GOT3 (cell line): ENCODE measurements around the gene TSPAN9.

ENCODE experiments used
- DNase-seq: peaks from one replicate; lab custom pipeline; 2025; ENCODE audit warnings: mixed read lengths; lab: John Stamatoyannopoulos, UW

The TSPAN9 gene

GRCh38 chr12:3187846-3188770, 110.9 kb downstream of the TSPAN9 start:
- no peak for DNase-seq

DNA sequence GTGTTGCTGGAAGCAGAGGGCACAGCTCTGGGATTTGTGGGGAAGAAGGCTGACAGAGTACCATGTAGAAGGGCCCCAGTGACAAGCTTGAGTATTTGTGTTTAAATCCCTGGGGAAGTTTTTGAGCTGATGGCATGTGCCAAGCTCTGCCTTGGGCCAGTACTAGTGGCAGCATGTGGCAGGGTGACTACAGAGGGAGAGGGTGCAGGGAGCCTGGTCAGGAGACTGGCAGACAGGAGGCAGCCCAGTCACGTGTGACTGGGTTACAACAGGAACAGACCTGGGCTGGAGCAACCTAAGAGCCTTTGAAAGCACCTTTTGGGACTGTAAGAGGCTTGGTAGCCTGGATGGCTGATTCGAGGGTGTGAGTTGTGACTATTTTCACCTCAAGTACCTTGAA, 112.1 kb downstream of the TSPAN9 start:
- DNase-seq, result no peak

GRCh38 chr12:3190101-3190500, 112.9 kb downstream of the TSPAN9 start:
- no peak for DNase-seq

DNA sequence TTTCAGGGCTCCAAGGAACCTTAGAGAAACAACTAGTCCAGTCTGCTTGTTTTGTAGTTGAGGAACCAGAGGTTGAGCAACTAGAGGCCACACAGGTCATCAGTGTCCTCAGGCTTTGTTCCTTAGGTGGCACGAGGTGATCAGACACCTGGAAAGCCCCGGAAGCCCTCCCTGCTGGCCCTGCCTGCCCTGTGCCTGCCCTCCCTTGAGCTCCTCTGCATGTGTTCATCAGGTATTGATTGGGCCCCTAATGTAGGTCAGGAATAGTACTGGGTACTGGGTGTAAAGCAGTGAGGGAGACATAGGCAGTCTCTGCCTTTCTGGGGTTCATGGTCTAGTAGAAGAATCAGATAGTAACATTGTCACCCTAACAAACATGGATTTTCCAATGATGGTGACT, 114.3 kb downstream of the TSPAN9 start:
- DNase-seq, result no peak

DNA sequence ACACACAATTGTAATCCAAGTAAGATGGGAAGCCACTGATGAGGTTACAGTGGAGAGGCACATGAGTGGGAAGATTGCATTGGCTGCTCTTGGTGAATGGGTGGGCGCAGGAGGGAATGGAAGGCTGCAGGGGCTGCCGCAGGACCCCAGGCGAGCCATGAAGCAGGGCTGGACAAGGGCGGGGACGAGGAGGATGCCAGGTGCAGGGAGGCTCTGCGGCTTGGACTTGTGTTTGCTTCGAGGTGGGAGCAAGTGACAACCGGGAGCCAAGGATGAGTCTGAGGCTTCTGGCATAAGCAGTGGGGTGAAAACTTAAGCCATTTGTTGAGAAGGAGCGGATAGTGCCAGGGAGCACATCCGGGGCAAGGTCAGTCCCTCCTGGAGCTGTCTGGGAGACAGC, 115.0 kb downstream of the TSPAN9 start:
- no peak for DNase-seq

GRCh38 chr12:3193131-3193530, 116.0 kb downstream of the TSPAN9 start:
- no peak for DNase-seq

DNA sequence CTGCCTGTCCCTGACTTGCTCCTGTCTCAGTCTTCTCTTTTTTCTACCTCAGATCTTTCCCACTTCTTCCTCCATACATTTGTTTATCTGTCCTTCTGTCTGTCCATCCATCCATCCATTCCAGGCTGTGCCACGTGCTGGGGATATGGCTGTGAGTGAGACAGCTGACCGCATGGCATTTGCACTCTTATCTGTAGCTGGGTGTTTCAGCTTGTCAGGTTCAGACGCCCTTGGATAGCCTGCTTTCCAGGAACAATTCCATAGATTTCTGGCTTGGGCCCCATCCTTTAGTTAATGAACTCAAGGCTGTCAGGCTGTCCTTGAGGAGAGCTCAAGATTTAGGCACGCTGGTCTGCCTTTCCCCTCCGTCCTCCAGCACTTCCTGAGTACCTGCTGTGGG, 116.6 kb downstream of the TSPAN9 start:
- no peak for DNase-seq

GRCh38 chr12:3195337-3195736, 118.2 kb downstream of the TSPAN9 start:
- DNase-seq, result no peak

- no peak for DNase-seq
Observed at GRCh38 chr12:3195859-3196483, 118.8 kb downstream of the TSPAN9 start.

DNA sequence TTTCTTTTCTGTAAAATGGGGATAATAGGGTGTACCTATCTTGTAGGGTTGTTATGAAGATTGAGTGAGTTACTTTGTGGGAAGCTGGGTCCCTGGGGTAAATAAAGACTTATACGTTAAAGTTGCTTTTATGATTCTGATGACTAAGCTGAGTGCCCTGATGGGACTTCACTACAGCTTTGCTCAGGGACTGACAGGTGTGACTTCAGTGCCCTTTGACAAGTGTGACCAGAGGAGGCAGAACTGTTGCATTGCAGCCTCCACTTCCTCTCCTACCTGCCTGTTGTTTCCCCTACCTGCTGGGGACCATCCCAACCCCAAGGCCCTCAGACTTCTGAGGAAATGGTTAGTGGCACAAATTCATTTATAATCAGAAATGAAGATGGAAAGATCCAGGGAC, 119.3 kb downstream of the TSPAN9 start:
- DNase-seq, result no peak

DNA sequence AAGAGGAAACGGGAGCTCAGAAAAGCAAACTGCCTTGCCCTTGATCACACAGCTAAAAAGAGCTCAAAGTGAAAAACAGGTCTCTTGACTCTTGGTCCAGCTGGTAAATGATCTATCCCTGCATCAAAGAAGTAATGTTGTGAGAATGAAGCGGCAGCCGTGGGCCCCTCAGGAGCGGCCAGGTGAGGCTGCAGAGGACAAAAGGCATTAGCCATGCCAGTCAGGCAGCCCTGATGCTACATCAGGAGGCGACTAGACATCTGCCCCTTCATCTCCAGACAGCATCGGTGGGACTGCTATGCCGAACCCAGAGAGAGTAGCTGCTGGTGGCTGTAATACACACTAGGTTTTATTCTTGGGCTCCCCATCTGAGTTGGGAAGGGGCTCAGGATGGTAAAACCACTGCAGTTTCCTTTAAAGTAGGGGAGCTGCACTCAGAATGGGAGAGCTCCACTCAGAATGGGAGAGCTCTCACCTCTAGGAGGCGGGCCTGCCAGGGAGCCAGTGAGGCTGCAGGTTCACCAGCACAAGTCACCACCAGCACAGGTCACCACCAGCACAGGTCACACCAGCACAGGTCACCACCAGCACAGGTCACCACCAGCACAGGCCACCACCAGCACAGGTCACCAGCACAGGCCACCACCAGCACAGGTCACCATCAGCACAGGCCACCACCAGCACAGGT, 120.1 kb downstream of the TSPAN9 start:
- no peak for DNase-seq

- DNase-seq, result no peak
Observed at GRCh38 chr12:3199551-3200031, 122.4 kb downstream of the TSPAN9 start.

DNA sequence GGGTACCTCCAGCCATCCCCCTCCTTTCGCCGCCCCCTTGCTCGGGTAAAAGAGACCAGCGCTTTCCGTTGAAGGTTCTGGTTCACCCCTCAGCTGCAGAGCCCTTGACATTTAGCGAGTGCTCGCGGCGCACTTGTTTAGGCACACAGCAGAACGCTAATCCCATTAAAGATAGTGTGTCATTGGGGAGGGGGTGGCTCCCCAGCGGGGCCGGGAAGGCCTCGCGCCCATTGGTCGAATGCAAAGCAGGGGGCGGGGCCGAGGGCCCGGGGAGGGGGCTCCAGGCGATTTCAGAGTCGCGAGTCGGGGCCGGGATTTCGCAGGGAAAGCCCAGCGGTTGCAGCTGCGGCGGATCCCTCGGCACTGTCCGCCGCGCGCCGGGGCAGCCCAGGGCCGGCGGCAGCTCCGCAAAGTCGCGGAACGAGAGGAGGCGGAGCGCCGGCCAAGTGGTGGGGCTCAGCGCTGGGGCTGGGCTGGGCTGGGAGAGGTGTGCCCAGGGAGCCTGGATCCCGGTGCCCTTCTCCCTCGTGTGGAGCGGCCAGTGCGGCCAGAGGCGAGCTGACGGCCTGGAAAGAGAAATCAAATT, 122.9 kb downstream of the TSPAN9 start:
- no peak for DNase-seq

- DNase-seq, result no peak
Observed at GRCh38 chr12:3200814-3201233, 123.6 kb downstream of the TSPAN9 start.

- no peak for DNase-seq
Observed at GRCh38 chr12:3201339-3202051, 124.3 kb downstream of the TSPAN9 start.

DNA sequence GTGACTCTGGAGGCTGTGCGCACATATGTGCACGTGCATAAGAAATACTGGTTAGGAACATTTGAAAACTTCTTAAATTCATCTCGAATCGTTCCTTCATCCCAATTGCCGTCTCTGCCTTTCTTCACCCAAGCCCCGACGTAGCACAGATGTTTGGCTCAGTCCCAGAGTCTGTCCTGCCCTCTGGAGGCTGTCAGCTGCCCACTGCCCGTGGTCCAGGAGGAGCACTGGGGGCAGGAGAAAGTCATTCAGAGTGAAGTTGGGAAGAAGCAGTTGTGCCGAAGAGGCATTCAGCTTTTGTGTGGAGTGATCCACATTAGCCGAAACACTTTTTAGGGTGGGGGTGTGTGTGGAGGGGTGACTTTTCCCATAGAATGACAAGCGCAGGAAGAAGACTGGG, 124.9 kb downstream of the TSPAN9 start:
- no peak for DNase-seq

- DNase-seq, result no peak
Observed at GRCh38 chr12:3202734-3203446, 125.7 kb downstream of the TSPAN9 start.

- DNase-seq, result no peak
Observed at GRCh38 chr12:3203713-3204112, 126.5 kb downstream of the TSPAN9 start.

DNA sequence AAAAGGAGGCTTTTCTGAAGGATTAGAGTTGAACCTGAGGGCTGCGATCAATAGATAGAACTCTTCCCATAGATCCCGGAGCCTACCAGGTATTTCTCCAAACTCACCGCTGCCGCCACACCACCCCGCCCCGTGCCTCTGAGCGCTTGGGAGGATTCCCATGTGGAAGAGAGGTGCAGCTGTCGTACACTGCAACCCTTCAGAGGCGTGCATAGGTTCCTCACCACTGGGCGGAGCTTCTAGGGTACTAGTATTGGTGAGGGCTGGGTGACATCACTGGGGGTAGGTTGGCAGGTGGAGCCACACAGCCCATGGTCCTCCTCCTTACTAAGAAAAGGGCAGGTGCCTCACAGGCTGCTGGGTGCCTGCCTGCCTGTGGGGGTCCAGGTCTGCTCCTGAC, 127.0 kb downstream of the TSPAN9 start:
- no peak for DNase-seq

GRCh38 chr12:3204730-3205531, 127.8 kb downstream of the TSPAN9 start:
- DNase-seq, result no peak
